SIG-M5 (cell line): ENCODE data around the gene UVRAG.
"Not testable (repeated sequence)": the region's sequence is repeated elsewhere in the genome, so short reads cannot be mapped to it uniquely, and the experiment has no call there.

Experiments
- DNase-seq: peaks from one replicate; lab custom pipeline; 2025; lab: John Stamatoyannopoulos, UW

UVRAG gene

GRCh38 chr11:75879737-75880136 lies 64.7 kb downstream of the UVRAG start:
- no peak for DNase-seq

GRCh38 chr11:75880343-75880742 lies 65.3 kb downstream of the UVRAG start:
- not testable (repeated sequence) for DNase-seq

GRCh38 chr11:75884321-75884720 lies 69.3 kb downstream of the UVRAG start:
- DNase-seq = no peak

GRCh38 chr11:75888416-75888815 lies 73.4 kb downstream of the UVRAG start:
- DNase-seq = no peak

- no peak for DNase-seq
Observed at GRCh38 chr11:75891947-75892739, 77.1 kb downstream of the UVRAG start.

GRCh38 chr11:75893251-75893650 lies 78.2 kb downstream of the UVRAG start:
- no peak for DNase-seq

- no peak for DNase-seq
Observed at GRCh38 chr11:75894036-75894585, 79.1 kb downstream of the UVRAG start.

- DNase-seq = no peak
Observed at GRCh38 chr11:75896843-75897419, 81.9 kb downstream of the UVRAG start.

GRCh38 chr11:75898871-75899270 lies 83.9 kb downstream of the UVRAG start:
- no peak for DNase-seq

GRCh38 chr11:75899806-75900205 lies 84.8 kb downstream of the UVRAG start:
- DNase-seq = no peak

- no peak for DNase-seq
Observed at GRCh38 chr11:75900848-75901247, 85.8 kb downstream of the UVRAG start.

- no peak for DNase-seq
Observed at GRCh38 chr11:75902631-75903030, 87.6 kb downstream of the UVRAG start.

GRCh38 chr11:75903276-75903675 lies 88.3 kb downstream of the UVRAG start:
- no peak for DNase-seq

GRCh38 chr11:75905434-75905833 lies 90.4 kb downstream of the UVRAG start:
- DNase-seq = no peak

- DNase-seq = no peak
Observed at GRCh38 chr11:75907906-75908527, 93.0 kb downstream of the UVRAG start.

GRCh38 chr11:75910426-75911145 lies 95.6 kb downstream of the UVRAG start:
- DNase-seq = no peak

GRCh38 chr11:75911459-75911858 lies 96.4 kb downstream of the UVRAG start:
- DNase-seq = no peak

- DNase-seq = no peak
Observed at GRCh38 chr11:75913984-75914383, 99.0 kb downstream of the UVRAG start.

GRCh38 chr11:75916882-75917281 lies 101.9 kb downstream of the UVRAG start:
- DNase-seq = no peak

GRCh38 chr11:75918331-75918730 lies 103.3 kb downstream of the UVRAG start:
- DNase-seq = no peak

GRCh38 chr11:75919525-75919924 lies 104.5 kb downstream of the UVRAG start:
- no peak for DNase-seq

GRCh38 chr11:75920848-75921247 lies 105.8 kb downstream of the UVRAG start:
- no peak for DNase-seq
